Esophagus (tissue), 2 donors: Measurements from ENCODE around the gene ASXL1. TPM values are rescaled to one million over a fixed set of nuclear protein-coding genes. Genes with fewer than 3 reads are reported as not detected.
A peak's percentile ranks its signal among the peaks of the same experiment; 100 is the strongest.

Source experiments
- H3K27ac ChIP-seq, 2 donors: one replicate each; pipeline ENCODE4 v1.5.1; 2013; ENCODE audit warnings: low read depth in 2 of 2, mild to moderate bottlenecking in 2 of 2, inconsistent platforms in 1 of 2, low read length in 1 of 2, moderate library complexity in 1 of 2
- H3K27me3 ChIP-seq, 2 donors: one replicate each; pipeline ENCODE4 v1.6.1; 2013; ENCODE audit warnings: low read length in 2 of 2, control low read depth in 1 of 2, mild to moderate bottlenecking in 1 of 2; ENCODE audit not compliant: insufficient read depth in 2 of 2, control insufficient read depth in 1 of 2
- H3K36me3 ChIP-seq, 2 donors: one replicate each; pipeline ENCODE4 v1.6.1; 2013; ENCODE audit warnings: low read length in 1 of 2; ENCODE audit not compliant: control insufficient read depth in 2 of 2, insufficient read depth in 2 of 2
- H3K4me1 ChIP-seq, 2 donors: one replicate each; pipeline ENCODE4 v1.6.1; 2013; ENCODE audit warnings: low read length in 1 of 2; ENCODE audit not compliant: control insufficient read depth in 2 of 2, insufficient read depth in 2 of 2
- H3K4me3 ChIP-seq, 2 donors: one replicate each; pipeline ENCODE4 v1.5.1; 2013; ENCODE audit warnings: low read length in 2 of 2, mild to moderate bottlenecking in 2 of 2, low read depth in 1 of 2, moderate library complexity in 1 of 2
- H3K9me3 ChIP-seq, 2 donors: one replicate each; pipeline ENCODE4 v1.6.1; 2013; ENCODE audit warnings: mild to moderate bottlenecking in 2 of 2, low read depth in 1 of 2, low read length in 1 of 2, moderate library complexity in 1 of 2; ENCODE audit not compliant: control insufficient read depth in 2 of 2, insufficient read depth in 1 of 2
- WGBS, 2 donors: extraction: QIAGEN DNeasy Blood & Tissue Kit; methylation state at CpG; one replicate each; pipeline ENCODE4 v1.1.7; 2013; 5-methylcytosine and 5-hydroxymethylcytosine counted together
- polyA plus RNA-seq, 2 donors: library from polyadenylated mRNA; stranded (reverse); fragments of 200-250 nt; gene quantifications; one replicate each; pipeline ENCODE4 v1.2.3, GENCODE V29; 2013
- donor health status: healthy with polysubstance abuse.
- donor health status: Bipolar disorder and iron deficiency.

ASXL1 gene
- polyA plus RNA-seq, 2 donors: 13.3 to 19.7 TPM

DNA sequence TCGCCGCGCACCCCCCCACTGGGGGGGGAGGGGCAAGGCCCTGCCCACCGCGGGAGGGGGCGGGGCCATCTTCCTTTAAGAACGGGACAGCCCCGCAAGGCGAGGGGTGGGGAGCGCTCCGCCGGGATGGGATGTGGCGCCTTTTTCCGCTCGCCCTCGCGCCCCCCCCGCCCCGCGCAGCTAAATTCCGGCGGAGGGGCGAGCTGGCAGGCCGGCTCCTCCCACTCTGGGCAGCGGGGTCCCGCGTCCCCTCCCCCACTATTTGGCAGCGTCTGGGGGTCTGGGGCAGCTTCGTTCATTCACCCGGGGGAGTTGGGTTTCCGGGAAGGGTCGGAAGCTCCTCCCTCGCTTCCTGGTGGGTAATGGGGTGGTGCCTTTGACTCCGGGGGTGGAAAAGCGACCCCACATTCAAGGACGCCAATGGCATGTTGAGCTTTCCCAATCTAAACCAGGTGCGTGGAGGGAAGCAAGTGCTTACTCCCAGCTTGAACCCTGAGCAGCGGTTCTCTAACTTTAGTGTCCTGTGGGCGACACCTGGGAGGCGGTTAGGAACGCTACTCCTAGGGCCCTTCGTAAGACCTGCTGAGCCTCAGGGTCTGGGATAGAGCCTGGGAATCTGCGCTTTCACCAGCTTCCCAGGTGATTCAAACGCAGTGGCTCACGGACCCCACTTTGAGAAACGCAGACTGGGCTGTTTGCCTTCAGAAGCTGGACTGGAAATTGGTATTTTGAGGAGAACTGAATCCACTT is 927 bp downstream of the ASXL1 start:
- no peaks in the 10 kb centered on the region for H3K9me3 ChIP-seq
- no peaks in the 10 kb centered on the region for H3K36me3 ChIP-seq
- WGBS, 2 donors: 0 to 1% methylated on average over 35 to 46 of the region's 46 CpGs
- peak overlapping the region; percentile 86 to 99 for H3K27ac ChIP-seq
- H3K4me1 ChIP-seq: no peaks in the 10 kb centered on the region
- no peaks in the 10 kb centered on the region for H3K27me3 ChIP-seq
- peak overlapping the region; percentile 86 to 88 for H3K4me3 ChIP-seq

DNA sequence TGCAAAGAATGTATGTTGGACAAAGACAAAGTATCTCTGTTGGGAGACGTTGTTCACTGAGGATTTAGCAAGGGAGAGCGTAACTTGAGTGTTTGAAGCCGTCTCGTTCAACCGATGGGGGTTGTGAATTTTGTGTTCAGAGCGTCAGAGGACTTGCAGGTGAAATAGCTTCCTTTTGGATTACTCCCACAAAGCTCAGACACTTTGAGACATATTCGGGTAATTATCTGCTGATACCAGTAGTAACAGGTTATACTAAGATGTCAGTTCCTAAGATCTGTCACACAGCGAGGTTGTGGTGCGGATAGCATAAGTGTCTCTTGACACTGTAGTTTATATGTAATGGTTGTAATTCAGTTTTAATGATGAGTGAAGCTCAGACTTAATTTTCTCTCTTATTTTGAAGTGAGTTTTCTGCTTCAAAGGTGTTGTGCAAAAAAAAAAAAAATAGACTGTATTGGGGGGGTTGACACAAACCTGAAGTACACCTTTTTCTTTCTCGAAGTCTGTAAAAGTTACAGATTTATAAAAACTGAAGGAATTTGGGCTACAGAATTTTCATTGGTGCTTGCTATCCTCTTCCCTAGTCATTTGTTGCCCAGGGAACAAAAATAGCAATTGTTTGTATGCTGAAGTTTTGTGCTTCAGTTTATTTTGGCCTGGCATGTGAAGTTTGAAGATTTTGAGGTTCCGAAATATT is 1.7 kb downstream of the ASXL1 start:
- no peaks in the 10 kb centered on the region for H3K4me1 ChIP-seq
- peak overlapping the region; percentile 86 to 99 for H3K27ac ChIP-seq
- no peaks in the 10 kb centered on the region for H3K27me3 ChIP-seq
- no peaks in the 10 kb centered on the region for H3K9me3 ChIP-seq
- no peaks in the 10 kb centered on the region for H3K36me3 ChIP-seq
- WGBS, 2 donors: 7% methylated on average over 11 of the region's 11 CpGs
- H3K4me3 ChIP-seq: peak overlapping the region; percentile 86 to 88

DNA sequence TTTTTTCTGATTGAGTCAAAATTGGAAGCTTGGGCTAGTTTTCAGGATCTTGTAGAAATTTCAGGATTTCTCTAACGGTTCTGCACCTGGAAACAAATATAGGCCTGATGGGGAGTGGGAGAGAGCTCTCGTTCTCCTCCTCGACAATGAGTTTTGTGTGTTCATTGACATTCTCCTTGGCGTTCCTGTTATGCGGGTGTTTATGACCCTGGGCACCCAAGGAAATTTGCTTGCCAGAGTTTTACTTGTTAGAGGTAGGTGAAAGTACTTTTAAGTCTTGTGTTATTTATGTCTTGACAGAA is 2.2 kb downstream of the ASXL1 start:
- Histone ChIP-seq H3K4me1 (no peaks in the 10 kb centered on the region), H3K4me3 (peak overlapping the region in 1 of 2 donors; percentile 86), H3K36me3 (no peaks in the 10 kb centered on the region), H3K9me3 (no peaks in the 10 kb centered on the region), H3K27ac (peak overlapping the region in 1 of 2 donors; percentile 18), H3K27me3 (no peaks in the 10 kb centered on the region)
- 20 to 21% methylated on average over 5 of the region's 5 CpGs for WGBS, 2 donors

DNA sequence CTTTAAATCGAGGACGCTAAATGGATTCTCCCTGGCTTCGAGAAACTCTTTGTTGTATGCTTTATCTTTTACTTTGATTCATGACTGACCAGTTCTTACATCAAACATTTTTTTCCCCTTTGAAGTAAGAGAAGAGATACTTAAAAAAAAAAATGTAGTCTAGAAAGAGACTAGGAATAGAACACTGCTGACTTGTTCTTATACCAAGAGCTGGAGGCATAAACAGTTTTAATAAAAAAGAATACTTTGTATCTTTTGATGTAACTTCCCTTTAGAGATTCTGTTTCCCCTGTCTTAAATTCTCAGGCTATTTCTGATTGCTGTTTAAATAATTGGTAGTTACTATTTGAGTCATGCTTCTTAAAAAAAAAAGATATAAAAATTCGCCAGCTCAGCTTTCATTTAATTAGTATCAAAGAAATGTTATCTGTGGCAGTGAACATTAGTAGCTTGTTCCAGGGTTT is 4.8 kb downstream of the ASXL1 start:
- Histone ChIP-seq H3K27me3 (no peaks in the 10 kb centered on the region), H3K4me1 (no peaks in the 10 kb centered on the region), H3K9me3 (no peaks in the 10 kb centered on the region), H3K36me3 (no peaks in the 10 kb centered on the region), H3K27ac (no peak overlapping the region), H3K4me3 (no peak overlapping the region)
- 11 to 12% methylated on average over 4 of the region's 4 CpGs for WGBS, 2 donors

DNA sequence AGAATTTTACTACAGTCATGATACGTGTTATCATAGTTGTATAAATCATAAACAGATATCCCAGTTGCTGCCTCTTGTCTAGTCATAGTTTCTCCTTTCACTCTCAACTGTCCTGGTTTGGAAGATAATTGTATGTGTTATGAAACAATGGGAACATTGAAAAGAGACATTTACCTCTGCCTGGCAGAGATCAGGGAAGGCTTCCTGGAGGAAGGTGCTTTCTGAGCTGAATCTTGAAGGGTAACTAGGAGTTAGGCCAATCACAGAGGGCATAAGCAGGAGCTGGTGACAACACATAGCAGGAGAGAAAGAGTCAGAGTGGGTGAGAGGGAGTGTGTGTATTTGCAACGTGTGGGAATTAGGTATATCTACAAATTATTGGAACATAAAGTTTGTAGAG is 5.4 kb downstream of the ASXL1 start:
- no peak overlapping the region for H3K27ac ChIP-seq
- H3K9me3 ChIP-seq: no peaks in the 10 kb centered on the region
- 66 to 71% methylated on average over 2 of the region's 2 CpGs for WGBS, 2 donors
- H3K4me3 ChIP-seq: no peak overlapping the region
- no peaks in the 10 kb centered on the region for H3K27me3 ChIP-seq
- H3K36me3 ChIP-seq: no peaks in the 10 kb centered on the region
- no peaks in the 10 kb centered on the region for H3K4me1 ChIP-seq

DNA sequence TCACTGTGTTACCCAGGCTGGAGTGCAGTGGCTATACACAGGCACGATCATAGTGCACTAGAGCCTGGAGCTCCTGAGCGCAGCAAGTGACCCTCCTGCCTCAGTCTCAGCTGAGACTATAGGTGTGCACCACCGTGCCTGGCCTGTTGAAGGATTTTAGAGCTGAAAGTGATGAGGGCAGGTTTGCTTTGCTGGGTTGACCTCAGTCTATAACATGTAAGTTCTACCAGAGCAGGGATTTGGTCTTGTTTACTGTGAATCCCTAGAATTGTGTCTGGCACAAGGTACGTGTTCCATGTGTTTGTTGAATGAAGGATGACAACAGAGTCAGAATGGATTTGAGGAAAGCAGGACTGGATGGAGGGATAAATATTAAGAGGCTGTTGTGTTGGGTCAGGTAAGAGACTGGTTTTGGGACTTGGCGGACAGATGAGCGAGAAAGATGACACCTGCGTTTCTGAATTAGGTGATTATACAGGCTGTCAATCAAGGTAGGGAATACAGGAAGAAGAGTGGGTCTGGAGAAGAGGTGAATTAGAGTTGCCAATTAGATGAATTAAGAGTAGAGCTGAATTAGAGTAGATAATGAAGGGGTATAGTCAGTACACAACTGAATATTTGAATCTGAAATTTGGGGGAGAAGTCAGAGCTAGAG is 6.5 kb downstream of the ASXL1 start:
- Histone ChIP-seq H3K27me3 (no peaks in the 10 kb centered on the region), H3K4me1 (no peaks in the 10 kb centered on the region), H3K27ac (no peak overlapping the region), H3K9me3 (no peaks in the 10 kb centered on the region), H3K36me3 (no peaks in the 10 kb centered on the region), H3K4me3 (no peak overlapping the region)
- WGBS, 2 donors: 76 to 78% methylated on average over 7 of the region's 7 CpGs

DNA sequence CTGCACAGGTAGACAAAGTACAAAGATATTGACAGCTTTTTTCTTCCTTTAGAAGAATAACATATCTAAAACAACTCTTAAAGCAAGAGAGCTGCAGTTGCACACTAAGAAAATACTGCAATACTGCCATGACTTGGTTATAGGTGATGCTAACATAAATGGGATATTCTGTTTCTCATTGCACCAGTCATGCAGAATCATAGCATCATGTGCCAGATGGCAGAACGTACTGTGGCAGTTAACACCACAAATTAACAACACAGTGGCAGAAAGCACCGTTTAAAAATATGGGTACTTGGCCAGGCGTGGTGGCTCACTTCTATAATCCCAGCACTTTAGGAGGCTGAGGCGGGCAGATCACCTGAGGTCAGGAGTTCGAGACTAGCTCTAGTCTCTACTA is 7.4 kb downstream of the ASXL1 start:
- no peaks in the 10 kb centered on the region for H3K36me3 ChIP-seq
- no peaks in the 10 kb centered on the region for H3K4me1 ChIP-seq
- no peak overlapping the region for H3K4me3 ChIP-seq
- H3K27ac ChIP-seq: no peak overlapping the region
- WGBS, 2 donors: 57% methylated on average over 5 of the region's 5 CpGs
- H3K27me3 ChIP-seq: no peaks in the 10 kb centered on the region
- H3K9me3 ChIP-seq: no peaks in the 10 kb centered on the region

DNA sequence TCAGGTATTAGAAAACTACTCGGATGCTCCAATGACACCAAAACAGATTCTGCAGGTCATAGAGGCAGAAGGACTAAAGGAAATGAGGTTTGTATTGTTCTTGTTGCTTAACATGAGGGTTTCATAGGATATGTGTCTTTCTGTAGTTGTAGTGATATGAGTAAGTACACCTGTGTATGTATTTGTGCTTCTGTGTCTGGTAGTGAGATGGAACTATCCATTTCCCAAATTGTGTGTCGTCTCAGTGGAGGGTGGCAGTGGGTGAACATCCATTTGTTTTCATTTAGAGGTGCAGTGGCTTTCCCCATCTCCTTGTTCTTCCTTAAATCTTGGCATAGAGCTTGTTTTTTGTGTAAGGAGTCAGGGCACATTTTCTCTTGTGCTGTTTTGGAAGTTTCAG is 8.2 kb downstream of the ASXL1 start:
- Histone ChIP-seq H3K4me3 (no peak overlapping the region), H3K27me3 (no peaks in the 10 kb centered on the region), H3K27ac (no peak overlapping the region), H3K36me3 (no peaks in the 10 kb centered on the region), H3K9me3 (no peaks in the 10 kb centered on the region), H3K4me1 (no peaks in the 10 kb centered on the region)
- WGBS, 2 donors: 68 to 84% methylated on average over 2 of the region's 2 CpGs

DNA sequence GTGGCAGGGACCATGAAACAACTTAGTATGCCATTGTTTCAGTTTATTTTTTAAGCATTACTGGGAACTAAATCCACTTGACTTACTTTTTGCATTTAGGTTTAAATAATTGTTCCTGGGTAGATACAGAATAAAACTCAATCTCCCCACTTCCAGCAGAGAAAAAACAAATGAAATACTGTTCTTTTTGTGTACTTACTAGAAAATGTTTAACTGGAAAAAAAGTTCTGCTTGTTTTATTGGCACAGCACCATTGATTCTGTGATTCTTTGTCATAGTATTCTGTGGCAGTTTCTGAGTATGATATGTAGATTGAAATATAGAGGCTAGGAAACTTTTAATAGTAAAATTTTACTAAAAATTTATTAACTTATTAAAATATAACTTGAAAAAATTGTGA is 10.2 kb downstream of the ASXL1 start:
- H3K27me3 ChIP-seq: no peaks in the 10 kb centered on the region
- no peaks in the 10 kb centered on the region for H3K36me3 ChIP-seq
- H3K27ac ChIP-seq: no peak overlapping the region
- H3K4me1 ChIP-seq: no peaks in the 10 kb centered on the region
- H3K4me3 ChIP-seq: no peak overlapping the region
- no peaks in the 10 kb centered on the region for H3K9me3 ChIP-seq
